Dermis microvascular lymphatic vessel endothelial cell (primary cell): Measurements from ENCODE around the gene COX5A. TPM values are rescaled to one million over a fixed set of nuclear protein-coding genes. Genes with fewer than 3 reads are reported as not detected.
A peak's percentile ranks its signal among the peaks of the same experiment; 100 is the strongest.
"Not testable (repeated sequence)": the region's sequence is repeated elsewhere in the genome, so short reads cannot be mapped to it uniquely, and the experiment has no call there.

Source experiments
- DNase-seq, 2 donors: peaks; one replicate each; pipeline versions ENCODE4 v3.0.0 to v3.0.0-alpha.2; 2010; ENCODE audit warnings: low read depth in 2 of 2
- total RNA-seq: library from RNA; depleted of rRNA; stranded (reverse); fragments of >200 nt; gene quantifications from 2 replicates; pipeline ENCODE4 v1.2.1, GENCODE V29; 2014

COX5A gene
- total RNA-seq, 1 donor from 2014 or later = 57.8 TPM

- peak; percentile 63 to 87 for DNase-seq
Observed at GRCh38 chr15:74955796-74956647, 18.1 kb upstream of the COX5A start.

DNA sequence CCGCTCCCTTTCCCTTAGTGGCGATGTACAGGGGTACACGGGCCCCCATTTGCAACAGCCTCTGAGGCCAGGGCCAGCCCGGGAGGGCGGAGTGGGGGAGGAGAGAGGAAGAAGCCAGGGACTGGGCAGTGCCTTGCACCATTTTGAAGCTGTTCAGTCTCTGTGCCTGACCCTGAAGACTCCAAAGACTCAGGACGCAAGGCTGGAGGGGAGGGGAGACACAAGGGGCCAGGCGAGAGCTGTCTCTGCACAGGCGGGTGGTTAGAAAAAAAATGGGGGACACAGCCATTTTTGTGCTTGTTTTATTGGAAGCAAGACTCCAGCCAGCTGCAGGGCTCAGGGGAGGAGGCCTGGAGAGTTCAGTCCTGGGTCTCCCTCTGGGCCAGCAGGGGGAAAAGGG, 17.1 kb upstream of the COX5A start:
- DNase-seq = no peak

DNA sequence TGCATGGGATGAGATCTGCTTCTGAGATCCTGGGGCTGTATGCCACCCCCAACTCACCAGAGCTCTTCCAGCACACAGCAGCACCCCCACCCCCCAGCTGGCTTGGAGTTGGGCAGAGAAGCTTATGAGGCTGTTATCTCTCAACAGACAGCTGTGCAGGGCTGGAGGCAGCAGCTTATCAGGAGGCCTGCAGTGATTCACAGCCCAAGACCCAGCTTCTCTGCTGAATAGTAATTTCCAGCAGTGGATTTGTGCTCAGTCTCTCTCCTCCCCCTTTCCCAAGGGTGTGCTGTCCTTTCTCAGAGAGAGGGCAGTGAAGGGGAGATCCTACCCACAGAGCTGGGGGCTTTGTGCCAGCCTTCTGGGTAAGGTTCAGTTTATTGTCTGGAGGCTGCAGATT, 16.6 kb upstream of the COX5A start:
- peak in 1 of 2 donors; percentile 54 for DNase-seq

GRCh38 chr15:74951006-74951405, 13.1 kb upstream of the COX5A start:
- no peak for DNase-seq

DNA sequence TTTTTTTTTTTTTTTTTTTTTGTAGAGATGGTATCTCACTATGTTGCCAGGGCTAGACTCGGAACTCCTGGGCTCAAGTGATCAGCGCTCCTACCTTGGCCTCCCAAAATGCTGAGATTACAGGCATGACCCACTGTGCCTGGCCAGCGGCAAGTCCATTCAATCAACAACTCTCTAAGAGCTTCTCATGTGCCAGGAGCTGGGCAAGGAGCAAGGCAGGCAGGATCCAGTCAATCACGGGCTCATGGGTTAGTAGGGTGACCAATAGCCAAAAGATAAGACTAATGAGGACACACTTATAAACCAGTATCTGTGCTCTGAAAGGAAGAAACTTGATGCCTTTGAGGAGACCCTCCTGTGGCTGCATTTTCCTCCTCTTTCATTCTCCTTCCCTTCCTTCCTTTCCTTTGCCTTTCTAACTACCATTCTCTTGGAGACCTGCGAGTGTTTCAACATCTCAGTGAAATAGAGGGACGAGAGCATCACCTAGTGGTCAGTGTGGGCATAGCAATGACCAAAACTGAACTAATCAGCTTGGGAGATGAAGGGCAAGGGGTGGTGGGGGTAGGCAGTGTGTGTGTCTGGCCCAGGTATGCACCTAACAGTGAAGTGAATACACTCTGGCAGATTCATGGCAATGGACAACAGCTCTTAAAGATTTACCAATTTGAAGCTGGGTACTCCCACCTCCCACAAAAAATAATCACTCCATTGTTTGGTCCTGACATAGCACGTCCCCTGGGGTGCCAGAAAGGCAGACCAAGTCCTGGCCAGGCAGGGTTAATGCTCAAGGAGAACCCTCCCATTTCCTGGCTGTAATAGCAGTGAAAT, 12.4 kb upstream of the COX5A start:
- peak; percentile 59 to 76 for DNase-seq

- DNase-seq = no peak
Observed at GRCh38 chr15:74937272-74937589, 642 bp downstream of the COX5A start.

DNA sequence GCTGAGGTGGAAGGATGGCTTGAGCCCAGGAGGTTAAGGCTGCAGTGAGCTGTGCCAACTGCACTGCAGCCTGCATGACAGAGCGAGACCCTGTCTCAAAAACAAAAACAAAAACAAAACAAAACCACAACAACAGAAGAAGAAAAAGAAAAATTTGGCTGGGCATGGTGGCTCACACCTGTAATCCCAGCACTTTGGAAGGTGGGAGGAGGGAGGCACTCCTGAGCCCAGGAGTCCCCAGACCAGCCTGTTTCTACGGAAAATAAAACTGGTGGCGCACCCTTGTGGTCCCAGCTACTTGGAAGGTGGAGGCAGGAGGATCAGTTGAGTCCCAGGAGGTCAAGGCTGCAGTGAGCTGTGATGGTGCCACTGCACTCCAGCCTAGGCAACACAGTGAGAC, 2.7 kb downstream of the COX5A start:
- not testable (repeated sequence) for DNase-seq

DNA sequence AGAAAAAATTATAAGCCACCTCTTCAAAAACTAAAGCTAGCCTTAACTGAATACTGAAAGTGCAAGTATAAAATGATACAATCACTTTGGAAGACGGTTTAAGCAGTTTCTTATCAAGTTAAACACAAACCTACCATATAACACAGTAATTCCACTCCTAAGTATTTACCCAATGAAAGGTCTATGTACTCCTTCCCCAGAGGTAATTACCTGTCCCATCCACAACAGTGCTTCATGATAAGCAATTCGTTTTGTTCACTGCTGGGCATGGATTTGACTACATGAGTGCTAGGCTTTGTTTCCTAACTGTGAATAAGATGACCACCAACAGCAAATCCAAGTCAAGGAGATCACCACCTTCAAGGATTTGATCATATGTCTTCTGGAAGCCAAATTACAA, 4.3 kb downstream of the COX5A start:
- DNase-seq = no peak

DNA sequence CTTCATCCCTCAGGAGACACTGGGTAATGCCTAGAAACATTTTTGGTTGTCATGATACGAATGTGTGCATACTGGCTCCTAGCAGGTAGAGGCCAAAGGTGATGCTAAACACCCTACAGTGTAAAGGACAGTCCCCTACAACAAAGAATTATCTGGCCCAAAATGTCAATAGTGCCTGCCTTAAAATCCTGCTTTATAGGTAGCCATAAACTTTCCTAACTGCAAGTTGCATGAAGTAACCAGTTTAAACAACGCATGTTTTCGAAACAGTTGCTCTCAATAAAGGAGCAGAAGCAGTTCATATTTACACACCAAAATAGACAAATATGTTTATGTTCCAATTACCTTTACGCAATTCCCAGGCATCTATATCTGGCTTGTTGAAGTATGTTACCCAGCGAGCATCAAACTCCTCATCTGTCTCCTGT, 9.1 kb downstream of the COX5A start:
- DNase-seq = no peak

GRCh38 chr15:74924525-74924924, 13.3 kb downstream of the COX5A start:
- no peak for DNase-seq

- peak; percentile 62 to 87 for DNase-seq
Observed at GRCh38 chr15:74920456-74920855, 17.4 kb downstream of the COX5A start.

DNA sequence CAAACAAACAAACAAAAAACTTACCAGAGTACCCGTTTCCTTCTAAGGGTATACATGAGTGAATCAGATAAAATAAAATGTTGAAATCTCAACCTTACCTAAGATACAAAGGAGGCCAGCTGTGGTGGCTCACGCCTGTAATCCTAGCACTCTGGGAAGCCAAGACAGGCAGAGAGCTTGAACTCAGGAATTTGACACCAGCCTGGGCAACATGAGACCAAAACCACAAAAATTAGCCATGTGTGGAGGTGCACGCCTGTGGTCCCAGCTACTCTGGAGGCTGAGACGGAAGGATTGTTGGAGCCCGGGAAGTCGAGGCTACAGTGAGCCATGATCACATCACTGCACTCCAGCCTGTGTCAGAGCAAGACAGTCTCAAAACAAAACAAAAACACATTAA, 20.2 kb downstream of the COX5A start:
- no peak for DNase-seq

DNA sequence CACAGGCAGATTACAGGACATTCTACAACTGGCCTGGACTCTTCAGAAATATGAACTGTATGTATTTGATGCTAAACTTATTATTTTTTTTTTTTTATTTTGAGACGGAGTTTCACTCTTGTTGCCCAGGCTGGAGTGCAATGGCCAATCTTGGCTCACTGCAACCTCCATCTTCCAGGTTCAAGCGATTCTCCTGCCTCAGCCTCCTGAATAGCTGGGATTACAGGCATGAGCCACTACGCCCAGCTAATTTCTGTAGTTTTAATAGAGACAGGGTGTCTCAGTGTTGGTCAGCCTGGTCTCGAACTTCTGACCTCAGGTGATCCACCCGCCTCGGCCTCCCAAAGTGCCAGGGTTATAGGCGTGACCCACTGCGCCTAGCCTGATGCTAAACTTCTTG, 24.1 kb downstream of the COX5A start:
- not testable (repeated sequence) for DNase-seq

DNA sequence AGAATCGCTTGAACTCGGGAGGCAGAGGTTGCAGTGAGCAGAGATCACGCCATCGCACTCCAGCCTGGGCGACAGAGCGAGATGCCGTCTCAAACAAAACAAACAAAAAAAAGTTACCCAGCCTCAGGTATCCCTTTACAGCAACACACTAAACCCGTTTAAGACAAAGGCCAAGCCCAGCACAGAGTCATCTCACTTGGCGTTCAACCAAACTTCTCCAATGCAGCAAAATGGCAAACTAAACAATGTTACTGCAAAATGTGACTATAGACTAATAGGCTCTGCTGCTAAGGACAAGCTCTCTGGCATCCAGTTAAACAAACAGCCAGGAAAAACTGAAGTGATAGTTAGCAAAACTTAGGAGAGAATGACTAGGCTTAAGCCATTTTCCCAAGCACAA, 24.8 kb downstream of the COX5A start:
- DNase-seq = no peak

GRCh38 chr15:74908635-74909034, 29.2 kb downstream of the COX5A start:
- DNase-seq = no peak

- peak in 1 of 2 donors; percentile 18 for DNase-seq
Observed at GRCh38 chr15:74907163-74907870, 30.6 kb downstream of the COX5A start.

GRCh38 chr15:74906450-74907162, 31.3 kb downstream of the COX5A start, which contains the start of gene FAM219B:
FAM219B (minus strand) TSS chr15:74906851; CDS start chr15:74906800, 51 bp downstream.
- peak; percentile 67 to 89 for DNase-seq

- DNase-seq = peak in 1 of 2 donors; percentile 31
Observed at GRCh38 chr15:74906067-74906449, 31.8 kb downstream of the COX5A start.

GRCh38 chr15:74904190-74904805, 33.6 kb downstream of the COX5A start:
- no peak for DNase-seq

DNA sequence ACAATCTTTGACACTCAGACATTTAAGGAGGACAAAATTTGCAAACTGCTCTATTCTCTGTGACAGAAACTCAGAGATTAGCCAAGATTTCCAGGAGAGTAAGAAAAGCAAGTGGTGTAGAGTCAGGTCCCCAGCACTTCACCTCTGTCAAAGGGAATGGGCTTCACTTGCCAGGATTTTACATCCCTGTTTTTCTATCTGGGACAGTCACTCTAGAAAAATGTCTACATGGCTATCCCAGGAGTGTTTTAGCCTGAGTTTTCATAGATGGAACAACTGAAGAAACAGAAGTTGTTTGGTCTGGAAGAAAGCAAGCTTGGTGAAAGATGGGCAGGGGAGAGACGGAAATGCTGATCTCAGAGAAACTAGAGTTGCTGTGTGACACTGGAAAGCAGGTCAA, 34.2 kb downstream of the COX5A start:
- DNase-seq = no peak
